ENCODE measurements around the gene HS3ST4. TPM values are rescaled to one million over a fixed set of nuclear protein-coding genes. Genes with fewer than 3 reads are reported as not detected.

HS3ST4 gene
- total RNA-seq, 1 experiment from 2014 or later: not detected

- intact Hi-C loops (cut with micrococcal nuclease): no loop called here
- Mint-ChIP-seq H3K4me3 (ENCODE audit: unreplicated experiment) (no peak overlapping the region), H3K4me1 (ENCODE audit: insufficient read depth, unreplicated experiment) (no peaks in the 10 kb centered on the region), H3K27me3 (ENCODE audit: insufficient read depth, unreplicated experiment) (no peaks in the 10 kb centered on the region), H3K9me3 (ENCODE audit: unreplicated experiment) (peaks cover 43% of the 10 kb centered on the region), H3K27ac (ENCODE audit: low read depth, unreplicated experiment) (no peak overlapping the region), H3K36me3 (ENCODE audit: insufficient read depth, unreplicated experiment) (no peaks in the 10 kb centered on the region)
- no peak for DNase-seq (ENCODE audit: unreplicated experiment)
- POLR2A ChIA-PET: no interaction called here
- CTCF ChIA-PET: no interaction called here
- TF ChIP-seq, protein P1, sequence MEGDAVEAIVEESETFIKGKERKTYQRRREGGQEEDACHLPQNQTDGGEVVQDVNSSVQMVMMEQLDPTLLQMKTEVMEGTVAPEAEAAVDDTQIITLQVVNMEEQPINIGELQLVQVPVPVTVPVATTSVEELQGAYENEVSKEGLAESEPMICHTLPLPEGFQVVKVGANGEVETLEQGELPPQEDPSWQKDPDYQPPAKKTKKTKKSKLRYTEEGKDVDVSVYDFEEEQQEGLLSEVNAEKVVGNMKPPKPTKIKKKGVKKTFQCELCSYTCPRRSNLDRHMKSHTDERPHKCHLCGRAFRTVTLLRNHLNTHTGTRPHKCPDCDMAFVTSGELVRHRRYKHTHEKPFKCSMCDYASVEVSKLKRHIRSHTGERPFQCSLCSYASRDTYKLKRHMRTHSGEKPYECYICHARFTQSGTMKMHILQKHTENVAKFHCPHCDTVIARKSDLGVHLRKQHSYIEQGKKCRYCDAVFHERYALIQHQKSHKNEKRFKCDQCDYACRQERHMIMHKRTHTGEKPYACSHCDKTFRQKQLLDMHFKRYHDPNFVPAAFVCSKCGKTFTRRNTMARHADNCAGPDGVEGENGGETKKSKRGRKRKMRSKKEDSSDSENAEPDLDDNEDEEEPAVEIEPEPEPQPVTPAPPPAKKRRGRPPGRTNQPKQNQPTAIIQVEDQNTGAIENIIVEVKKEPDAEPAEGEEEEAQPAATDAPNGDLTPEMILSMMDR (IDR thresholded peaks at IDR 0.05; ENCODE audit: unreplicated experiment): no peak
- no TSS peak for BruUV-seq (replicated peaks)
These were observed 185.3 kb downstream of the HS3ST4 start for GRCh38 chr16:25877103-25877502.

GRCh38 chr16:25886598-25886997 lies 194.8 kb downstream of the HS3ST4 start:
- no peak for DNase-seq (ENCODE audit: unreplicated experiment)
- TF ChIP-seq, protein P1 (IDR thresholded peaks at IDR 0.05; ENCODE audit: unreplicated experiment): no peak
- Mint-ChIP-seq H3K27me3 (ENCODE audit: insufficient read depth, unreplicated experiment) (no peaks in the 10 kb centered on the region), H3K36me3 (ENCODE audit: insufficient read depth, unreplicated experiment) (no peaks in the 10 kb centered on the region), H3K4me1 (ENCODE audit: insufficient read depth, unreplicated experiment) (no peaks in the 10 kb centered on the region), H3K27ac (ENCODE audit: low read depth, unreplicated experiment) (no peak overlapping the region), H3K4me3 (ENCODE audit: unreplicated experiment) (no peak overlapping the region), H3K9me3 (ENCODE audit: unreplicated experiment) (peaks cover 42% of the 10 kb centered on the region)
- POLR2A ChIA-PET: no interaction called here
- BruUV-seq (replicated peaks): no TSS peak
- CTCF ChIA-PET: no interaction called here
- intact Hi-C loops (cut with micrococcal nuclease): no loop called here

DNA sequence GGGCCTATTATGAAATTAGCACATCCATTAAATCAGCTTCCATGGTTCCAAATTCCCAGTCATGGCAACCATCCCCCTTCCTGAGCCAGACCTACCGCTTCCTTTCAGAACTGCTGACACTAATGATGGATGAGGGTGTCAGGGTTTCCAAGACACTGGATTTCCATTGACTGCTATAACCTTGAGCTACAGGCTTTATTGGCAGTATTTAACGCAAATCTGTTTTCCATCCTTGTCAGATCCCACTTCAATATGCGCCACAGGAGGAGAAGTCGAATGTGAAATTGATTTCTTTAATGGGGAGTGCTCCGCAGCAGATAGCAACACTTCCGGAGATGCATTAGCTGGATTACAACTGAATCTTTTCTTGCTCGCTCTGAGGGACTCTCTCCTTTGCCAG lies 197.1 kb downstream of the HS3ST4 start:
- POLR2A ChIA-PET: no interaction called here
- H3K4me3 Mint-ChIP-seq (ENCODE audit: unreplicated experiment): no peak overlapping the region
- DNase-seq (ENCODE audit: unreplicated experiment): no peak
- H3K27me3 Mint-ChIP-seq (ENCODE audit: insufficient read depth, unreplicated experiment): no peaks in the 10 kb centered on the region
- TF ChIP-seq, protein P1 (IDR thresholded peaks at IDR 0.05; ENCODE audit: unreplicated experiment): no peak
- BruUV-seq (replicated peaks): no TSS peak
- no peak overlapping the region for H3K27ac Mint-ChIP-seq (ENCODE audit: low read depth, unreplicated experiment)
- H3K9me3 Mint-ChIP-seq (ENCODE audit: unreplicated experiment): peaks cover 52% of the 10 kb centered on the region
- intact Hi-C loops (cut with micrococcal nuclease): no loop called here
- no peaks in the 10 kb centered on the region for H3K36me3 Mint-ChIP-seq (ENCODE audit: insufficient read depth, unreplicated experiment)
- CTCF ChIA-PET: no interaction called here
- H3K4me1 Mint-ChIP-seq (ENCODE audit: insufficient read depth, unreplicated experiment): no peaks in the 10 kb centered on the region

- no peak for DNase-seq (ENCODE audit: unreplicated experiment)
- Mint-ChIP-seq H3K27me3 (ENCODE audit: insufficient read depth, unreplicated experiment) (no peaks in the 10 kb centered on the region), H3K4me3 (ENCODE audit: unreplicated experiment) (no peak overlapping the region), H3K4me1 (ENCODE audit: insufficient read depth, unreplicated experiment) (no peaks in the 10 kb centered on the region), H3K36me3 (ENCODE audit: insufficient read depth, unreplicated experiment) (no peaks in the 10 kb centered on the region), H3K9me3 (ENCODE audit: unreplicated experiment) (peaks cover 59% of the 10 kb centered on the region), H3K27ac (ENCODE audit: low read depth, unreplicated experiment) (no peak overlapping the region)
- no TSS peak for BruUV-seq (replicated peaks)
- TF ChIP-seq, protein P1 (IDR thresholded peaks at IDR 0.05; ENCODE audit: unreplicated experiment): no peak
- POLR2A ChIA-PET: no interaction called here
- CTCF ChIA-PET: no interaction called here
- intact Hi-C loops (cut with micrococcal nuclease): no loop called here
These were observed 201.6 kb downstream of the HS3ST4 start for GRCh38 chr16:25893332-25893731.
